ENCODE measurements around the gene ACKR2. TPM values are rescaled to one million over a fixed set of nuclear protein-coding genes. Genes with fewer than 3 reads are reported as not detected.

The ACKR2 gene
- total RNA-seq, 4 donors from 2014 or later = 1.4 to 9.2 (median 5.2) TPM

DNA sequence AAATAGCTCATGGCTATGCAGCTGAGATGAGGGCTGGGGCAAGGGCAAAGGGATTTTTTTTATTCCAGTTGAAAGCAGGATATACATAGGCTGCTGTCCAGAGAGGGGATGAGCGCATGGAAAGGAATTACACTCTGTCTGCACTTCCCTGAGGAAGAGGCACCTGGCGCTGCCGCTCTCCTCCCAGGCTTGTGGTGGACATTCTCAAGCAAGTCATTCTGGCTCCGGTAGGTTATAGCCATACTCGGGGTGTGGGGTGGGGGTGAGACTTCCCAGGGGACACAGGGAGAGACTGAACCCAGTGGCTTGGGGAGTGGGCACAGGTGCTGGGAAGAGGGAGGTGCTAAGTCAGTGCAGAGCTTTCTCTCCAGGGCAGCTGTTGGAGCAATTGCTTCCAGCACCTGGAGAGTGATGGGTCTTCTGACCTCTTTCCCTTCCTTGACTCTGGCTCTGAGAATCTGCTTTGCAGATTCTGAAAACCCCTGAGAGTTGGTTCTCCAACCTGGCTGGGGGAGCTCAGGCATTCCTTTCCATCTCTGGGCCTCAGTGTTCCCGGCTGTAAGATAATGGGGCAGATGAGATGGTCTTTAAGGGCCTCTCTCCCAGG, 42.1 kb downstream of the ACKR2 start:
- Histone ChIP-seq H3K4me1 (peaks cover 0 to 10% (median 4%) of the 10 kb centered on the region in 4 donors), H3K4me3 (no peak overlapping the region), H3K36me3 (no peaks in the 10 kb centered on the region), H3K27me3 (no peaks in the 10 kb centered on the region), H3K27ac (no peak overlapping the region), H3K9me3 (no peaks in the 10 kb centered on the region)
- 89 to 100% methylated on average over 1 to 6 of the region's 6 CpGs for WGBS, 2 donors (ENCODE audit: low coverage in 1 of 2)
- in situ Hi-C loops (cut with MboI; ENCODE audit: low pct_ligation_motif_present in 1 of 4, low pct_unique_long_range_greater_than_20kb in 1 of 4, low sequenced_read_pairs in 3 of 4) = no loop called here
- intact Hi-C loops (cut with DNase I; ENCODE audit: low total_unique reads) = no loop called here
- TF ChIP-seq EP300 (IDR thresholded peaks at IDR 0.05; ENCODE audit: low read depth) = no peak
- TF ChIP-seq POLR2AphosphoS5 (IDR thresholded peaks at IDR 0.05) = no peak
- TF ChIP-seq, protein P1, sequence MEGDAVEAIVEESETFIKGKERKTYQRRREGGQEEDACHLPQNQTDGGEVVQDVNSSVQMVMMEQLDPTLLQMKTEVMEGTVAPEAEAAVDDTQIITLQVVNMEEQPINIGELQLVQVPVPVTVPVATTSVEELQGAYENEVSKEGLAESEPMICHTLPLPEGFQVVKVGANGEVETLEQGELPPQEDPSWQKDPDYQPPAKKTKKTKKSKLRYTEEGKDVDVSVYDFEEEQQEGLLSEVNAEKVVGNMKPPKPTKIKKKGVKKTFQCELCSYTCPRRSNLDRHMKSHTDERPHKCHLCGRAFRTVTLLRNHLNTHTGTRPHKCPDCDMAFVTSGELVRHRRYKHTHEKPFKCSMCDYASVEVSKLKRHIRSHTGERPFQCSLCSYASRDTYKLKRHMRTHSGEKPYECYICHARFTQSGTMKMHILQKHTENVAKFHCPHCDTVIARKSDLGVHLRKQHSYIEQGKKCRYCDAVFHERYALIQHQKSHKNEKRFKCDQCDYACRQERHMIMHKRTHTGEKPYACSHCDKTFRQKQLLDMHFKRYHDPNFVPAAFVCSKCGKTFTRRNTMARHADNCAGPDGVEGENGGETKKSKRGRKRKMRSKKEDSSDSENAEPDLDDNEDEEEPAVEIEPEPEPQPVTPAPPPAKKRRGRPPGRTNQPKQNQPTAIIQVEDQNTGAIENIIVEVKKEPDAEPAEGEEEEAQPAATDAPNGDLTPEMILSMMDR (IDR thresholded peaks at IDR 0.05) = no peak
- no peak for TF ChIP-seq POLR2A (IDR thresholded peaks at IDR 0.05)
- no peak for DNase-seq

DNA sequence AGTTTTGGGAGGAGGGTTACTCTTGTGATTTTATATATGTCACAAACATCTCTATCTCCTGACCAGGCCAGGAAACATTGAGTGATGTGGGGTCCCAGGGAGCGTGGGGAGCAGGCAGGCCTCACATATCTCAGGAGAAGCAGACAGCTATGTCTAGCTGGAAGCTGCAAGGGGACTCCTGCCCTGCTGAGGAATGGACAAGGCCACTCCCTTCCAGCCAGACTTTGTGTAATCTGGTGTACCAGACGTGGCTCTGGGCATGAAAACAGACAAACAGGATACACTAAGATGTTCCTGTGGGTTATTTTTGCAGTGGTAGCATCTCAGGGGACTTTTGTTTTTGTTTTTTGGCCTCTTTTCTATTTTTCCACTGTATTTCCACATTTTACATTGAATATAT, 43.2 kb downstream of the ACKR2 start:
- Histone ChIP-seq H3K4me1 (peaks cover 0 to 2% (median 0%) of the 10 kb centered on the region in 4 donors), H3K4me3 (no peak overlapping the region), H3K9me3 (no peaks in the 10 kb centered on the region), H3K27ac (no peak overlapping the region), H3K27me3 (no peaks in the 10 kb centered on the region), H3K36me3 (no peaks in the 10 kb centered on the region)
- in situ Hi-C loops (cut with MboI; ENCODE audit: low pct_ligation_motif_present in 1 of 4, low pct_unique_long_range_greater_than_20kb in 1 of 4, low sequenced_read_pairs in 3 of 4) = no loop called here
- DNase-seq = no peak
- intact Hi-C loops (cut with DNase I; ENCODE audit: low total_unique reads) = no loop called here
- TF ChIP-seq, protein P1 (IDR thresholded peaks at IDR 0.05) = no peak
- no peak for TF ChIP-seq POLR2AphosphoS5 (IDR thresholded peaks at IDR 0.05)
- TF ChIP-seq EP300 (IDR thresholded peaks at IDR 0.05; ENCODE audit: low read depth) = no peak
- no peak for TF ChIP-seq POLR2A (IDR thresholded peaks at IDR 0.05)
- 46% methylated on average over 2 of the region's 2 CpGs; no CpG with 5 or more reads in 1 of the 2 donors for WGBS, 2 donors (ENCODE audit: low coverage in 1 of 2)

DNA sequence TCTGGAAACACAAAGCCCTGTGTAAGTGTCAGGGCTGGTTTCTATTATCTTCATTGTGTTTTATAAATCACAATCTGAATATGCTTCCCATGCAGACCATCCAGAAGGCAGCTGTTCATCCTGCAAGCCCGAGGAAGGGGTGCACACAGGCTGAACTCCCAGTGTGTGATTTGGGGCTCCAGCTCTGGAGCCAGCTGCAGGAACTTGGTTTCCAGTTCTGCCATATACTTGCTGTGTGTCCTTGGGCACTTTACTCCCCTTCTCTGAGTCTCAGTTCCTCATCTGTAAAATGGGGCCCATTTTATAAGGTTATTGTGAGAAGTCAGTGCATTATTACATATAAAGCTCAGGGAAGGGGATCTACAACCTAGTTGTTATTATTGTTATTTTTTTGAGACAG, 43.8 kb downstream of the ACKR2 start:
- 82% methylated on average over 1 of the region's 1 CpG; no CpG with 5 or more reads in 1 of the 2 donors for WGBS, 2 donors (ENCODE audit: low coverage in 1 of 2)
- no peaks in the 10 kb centered on the region for H3K36me3 ChIP-seq
- no peaks in the 10 kb centered on the region for H3K9me3 ChIP-seq
- intact Hi-C loops (cut with DNase I; ENCODE audit: low total_unique reads) = no loop called here
- no peaks in the 10 kb centered on the region for H3K27me3 ChIP-seq
- TF ChIP-seq EP300 (IDR thresholded peaks at IDR 0.05; ENCODE audit: low read depth) (no peak), POLR2AphosphoS5 (IDR thresholded peaks at IDR 0.05) (no peak), POLR2A (IDR thresholded peaks at IDR 0.05) (no peak)
- TF ChIP-seq, protein P1 (IDR thresholded peaks at IDR 0.05) = no peak
- no peak overlapping the region for H3K4me3 ChIP-seq
- no peak for DNase-seq
- no peaks in the 10 kb centered on the region for H3K4me1 ChIP-seq
- in situ Hi-C loops (cut with MboI; ENCODE audit: low pct_ligation_motif_present in 1 of 4, low pct_unique_long_range_greater_than_20kb in 1 of 4, low sequenced_read_pairs in 3 of 4) = no loop called here
- H3K27ac ChIP-seq = no peak overlapping the region

DNA sequence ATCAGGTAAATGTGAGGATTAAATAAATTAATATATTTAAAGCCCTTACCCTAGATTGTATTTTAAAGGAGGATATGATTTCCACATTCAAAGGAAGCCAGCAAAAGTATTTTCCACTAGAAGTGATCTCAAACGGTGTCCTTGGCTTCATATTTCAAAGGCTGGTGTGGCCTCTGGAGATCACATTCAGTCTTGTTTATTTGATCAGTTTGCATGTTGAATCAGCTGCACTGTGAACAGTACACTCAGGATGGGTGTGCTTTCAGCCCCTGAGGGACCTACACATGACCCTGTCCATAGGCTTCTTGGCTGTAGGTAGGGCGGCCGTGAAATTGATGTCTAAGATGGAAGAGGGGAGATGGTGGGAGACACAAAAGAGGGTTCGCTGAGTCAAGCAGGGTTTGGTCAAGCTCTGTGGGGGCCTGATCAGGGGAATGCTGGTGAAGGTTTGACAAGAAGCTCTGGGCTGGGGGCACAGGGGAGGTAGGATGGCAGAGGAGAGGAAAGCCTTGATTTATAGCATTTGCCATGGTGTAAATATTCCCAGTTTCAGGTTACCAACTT, 44.6 kb downstream of the ACKR2 start:
- H3K4me1 ChIP-seq = no peaks in the 10 kb centered on the region
- no peak overlapping the region for H3K4me3 ChIP-seq
- no peaks in the 10 kb centered on the region for H3K9me3 ChIP-seq
- intact Hi-C loops (cut with DNase I; ENCODE audit: low total_unique reads) = no loop called here
- TF ChIP-seq POLR2A (IDR thresholded peaks at IDR 0.05) (no peak), EP300 (IDR thresholded peaks at IDR 0.05; ENCODE audit: low read depth) (no peak), POLR2AphosphoS5 (IDR thresholded peaks at IDR 0.05) (no peak)
- TF ChIP-seq, protein P1 (IDR thresholded peaks at IDR 0.05) = no peak
- in situ Hi-C loops (cut with MboI; ENCODE audit: low pct_ligation_motif_present in 1 of 4, low pct_unique_long_range_greater_than_20kb in 1 of 4, low sequenced_read_pairs in 3 of 4) = no loop called here
- H3K36me3 ChIP-seq = no peaks in the 10 kb centered on the region
- 84 to 87% methylated on average over 3 to 4 of the region's 4 CpGs for WGBS, 2 donors (ENCODE audit: low coverage in 1 of 2)
- no peak for DNase-seq
- no peaks in the 10 kb centered on the region for H3K27me3 ChIP-seq
- H3K27ac ChIP-seq = no peak overlapping the region

All from transverse colon (tissue), 4 donors.